Measurements from ENCODE around the gene SAMD1.

GRCh38 chr19:14111486-14111885, 20.9 kb upstream of the SAMD1 start:
- TF ChIP-seq CTCF (conservative IDR thresholded peaks at IDR 0.05; ENCODE audit: low read length) (no peak), EZH2phosphoT487 (IDR thresholded peaks at IDR 0.05; ENCODE audit: borderline replicate concordance, low read depth, low read length) (no peak)
